Measurements from ENCODE around the gene CFAP97D2. TPM values are rescaled to one million over a fixed set of nuclear protein-coding genes. Genes with fewer than 3 reads are reported as not detected.
"Not testable (repeated sequence)": the region's sequence is repeated elsewhere in the genome, so short reads cannot be mapped to it uniquely, and the experiment has no call there.

CFAP97D2 gene
- total RNA-seq, 2 experiments from 2014 or later: not detected

- Mint-ChIP-seq H3K27me3 (ENCODE audit: low read depth) (peaks cover 19% of the 10 kb centered on the region), H3K9me3 (ENCODE audit: insufficient read depth) (no peaks in the 10 kb centered on the region), H3K4me1 (ENCODE audit: low read depth) (peaks cover 49% of the 10 kb centered on the region), H3K4me3 (no peak overlapping the region), H3K27ac (no peak overlapping the region), H3K36me3 (ENCODE audit: low read depth) (no peaks in the 10 kb centered on the region)
- POLR2A ChIA-PET: interaction anchor here (1.2 kb wide), 1 partner anchor 14 kb away, joined by 8 read pairs; no protein-coding TSS in a partner anchor
- ATAC-seq (no peak), DNase-seq (no peak)
- CTCF ChIA-PET: interaction anchor here (1.1 to 1.7 kb wide), 2 partner anchors 18 to 34 kb away, joined by 3 to 4 read pairs; no protein-coding TSS in a partner anchor
Measured at GRCh38 chr13:114144606-114145244, 34.3 kb upstream of the CFAP97D2 start.

GRCh38 chr13:114145256-114145655, 33.8 kb upstream of the CFAP97D2 start:
- no peak for ATAC-seq
- H3K27ac Mint-ChIP-seq: peak overlapping the region; percentile 22
- no peak for DNase-seq
- H3K27me3 Mint-ChIP-seq (ENCODE audit: low read depth): peaks cover 21% of the 10 kb centered on the region
- peaks cover 54% of the 10 kb centered on the region for H3K4me1 Mint-ChIP-seq (ENCODE audit: low read depth)
- CTCF ChIA-PET: interaction anchor here (1.6 to 1.7 kb wide), 2 partner anchors 18 to 34 kb away, joined by 4 to 6 read pairs; no protein-coding TSS in a partner anchor
- no peaks in the 10 kb centered on the region for H3K9me3 Mint-ChIP-seq (ENCODE audit: insufficient read depth)
- no peak overlapping the region for H3K4me3 Mint-ChIP-seq
- H3K36me3 Mint-ChIP-seq (ENCODE audit: low read depth): no peaks in the 10 kb centered on the region
- POLR2A ChIA-PET: interaction anchor here (1.2 kb wide), 1 partner anchor 14 kb away, joined by 8 read pairs; no protein-coding TSS in a partner anchor

- ChIA-PET CTCF (interaction anchor here (1.6 to 1.7 kb wide), 2 partner anchors 18 to 35 kb away, joined by 4 to 6 read pairs; no protein-coding TSS in a partner anchor), POLR2A (interaction anchor here (1.2 kb wide), 1 partner anchor 15 kb away, joined by 8 read pairs; no protein-coding TSS in a partner anchor)
- Mint-ChIP-seq H3K27me3 (ENCODE audit: low read depth) (peaks cover 22% of the 10 kb centered on the region), H3K9me3 (ENCODE audit: insufficient read depth) (no peaks in the 10 kb centered on the region), H3K4me1 (ENCODE audit: low read depth) (peaks cover 58% of the 10 kb centered on the region), H3K4me3 (no peak overlapping the region), H3K36me3 (ENCODE audit: low read depth) (no peaks in the 10 kb centered on the region), H3K27ac (no peak overlapping the region)
- no peak for ATAC-seq
- no peak for DNase-seq
Measured at GRCh38 chr13:114145722-114146121, 33.3 kb upstream of the CFAP97D2 start.

GRCh38 chr13:114146173-114146572, 32.9 kb upstream of the CFAP97D2 start:
- ChIA-PET POLR2A (no interaction called here), CTCF (interaction anchor here (1.0 to 1.7 kb wide), 3 partner anchors 19 to 80 kb away, joined by 4 to 6 read pairs (median 4); no protein-coding TSS in a partner anchor)
- peaks cover 63% of the 10 kb centered on the region for H3K4me1 Mint-ChIP-seq (ENCODE audit: low read depth)
- H3K27ac Mint-ChIP-seq: no peak overlapping the region
- peaks cover 24% of the 10 kb centered on the region for H3K27me3 Mint-ChIP-seq (ENCODE audit: low read depth)
- DNase-seq (no peak), ATAC-seq (no peak)
- no peaks in the 10 kb centered on the region for H3K36me3 Mint-ChIP-seq (ENCODE audit: low read depth)
- no peaks in the 10 kb centered on the region for H3K9me3 Mint-ChIP-seq (ENCODE audit: insufficient read depth)
- no peak overlapping the region for H3K4me3 Mint-ChIP-seq

- Mint-ChIP-seq H3K9me3 (ENCODE audit: insufficient read depth) (no peaks in the 10 kb centered on the region), H3K4me1 (ENCODE audit: low read depth) (peaks cover 67% of the 10 kb centered on the region), H3K36me3 (ENCODE audit: low read depth) (no peaks in the 10 kb centered on the region), H3K27ac (peak overlapping the region; percentile 65), H3K27me3 (ENCODE audit: low read depth) (peaks cover 28% of the 10 kb centered on the region), H3K4me3 (peak overlapping the region; percentile 32)
- POLR2A ChIA-PET: no interaction called here
- CTCF ChIA-PET: interaction anchor here (1.0 to 1.6 kb wide), 2 partner anchors 19 to 80 kb away, joined by 4 to 6 read pairs; no protein-coding TSS in a partner anchor
- ATAC-seq: no peak
- no peak for DNase-seq
Measured at GRCh38 chr13:114146629-114147028, 32.4 kb upstream of the CFAP97D2 start.

DNA sequence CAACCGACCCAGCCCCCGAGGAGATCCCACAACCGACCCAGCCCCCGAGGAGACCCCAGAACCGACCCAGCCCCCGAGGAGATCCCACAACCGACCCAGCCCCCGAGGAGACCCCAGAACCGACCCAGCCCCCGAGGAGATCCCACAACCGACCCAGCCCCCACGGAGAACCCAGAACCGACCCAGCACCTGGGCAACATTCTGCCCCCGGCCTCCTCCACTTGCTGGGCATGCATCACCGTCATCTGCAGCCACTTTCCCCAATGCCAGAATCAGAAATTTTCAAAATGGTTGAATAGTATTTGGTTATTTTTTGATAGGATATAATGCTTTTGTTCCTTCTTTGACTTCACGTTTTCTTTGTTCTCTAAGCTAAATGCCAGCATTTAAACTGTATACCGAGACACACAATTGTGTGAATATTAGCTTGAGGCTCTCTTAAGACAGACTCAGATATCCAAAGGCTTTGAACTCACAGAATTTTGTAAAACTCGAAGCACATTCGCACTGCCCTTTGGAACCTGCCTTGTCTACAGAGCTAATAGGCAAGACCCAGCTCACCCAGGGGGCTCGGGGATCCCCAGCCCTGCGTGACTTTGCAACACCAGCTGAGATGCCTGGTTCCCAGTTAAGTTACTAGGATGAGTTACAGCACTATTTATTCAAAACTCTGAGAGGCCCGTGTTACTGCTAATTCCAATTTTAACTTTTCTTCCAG, 31.1 kb upstream of the CFAP97D2 start:
- H3K9me3 Mint-ChIP-seq (ENCODE audit: insufficient read depth): no peaks in the 10 kb centered on the region
- ATAC-seq (peak; percentile 55), DNase-seq (no peak)
- H3K4me1 Mint-ChIP-seq (ENCODE audit: low read depth): peaks cover 77% of the 10 kb centered on the region
- H3K4me3 Mint-ChIP-seq: peak overlapping the region; percentile 58
- CTCF ChIA-PET: interaction anchor here (0.8 to 1.6 kb wide), 12 partner anchors 8 to 80 kb away, joined by 3 to 5 read pairs (median 4); no protein-coding TSS in a partner anchor
- POLR2A ChIA-PET: interaction anchor here (0.9 to 1.5 kb wide), 4 partner anchors 17 to 38 kb away, joined by 3 to 10 read pairs (median 6); partner anchors contain the start of gene CFAP97D2
- no peaks in the 10 kb centered on the region for H3K36me3 Mint-ChIP-seq (ENCODE audit: low read depth)
- peaks cover 35% of the 10 kb centered on the region for H3K27me3 Mint-ChIP-seq (ENCODE audit: low read depth)
- H3K27ac Mint-ChIP-seq: peak overlapping the region; percentile 91

- ChIA-PET CTCF (interaction anchor here (0.8 to 1.6 kb wide), 12 partner anchors 8 to 81 kb away, joined by 3 to 5 read pairs (median 4); no protein-coding TSS in a partner anchor), POLR2A (interaction anchor here (0.9 to 1.5 kb wide), 4 partner anchors 18 to 38 kb away, joined by 3 to 10 read pairs (median 6); partner anchors contain the start of gene CFAP97D2)
- peaks cover 81% of the 10 kb centered on the region for H3K4me1 Mint-ChIP-seq (ENCODE audit: low read depth)
- peak overlapping the region; percentile 91 for H3K27ac Mint-ChIP-seq
- H3K4me3 Mint-ChIP-seq: peak overlapping the region; percentile 58
- no peaks in the 10 kb centered on the region for H3K9me3 Mint-ChIP-seq (ENCODE audit: insufficient read depth)
- peaks cover 37% of the 10 kb centered on the region for H3K27me3 Mint-ChIP-seq (ENCODE audit: low read depth)
- ATAC-seq: peak; percentile 94
- DNase-seq: peak; percentile 93
- H3K36me3 Mint-ChIP-seq (ENCODE audit: low read depth): no peaks in the 10 kb centered on the region
Measured at GRCh38 chr13:114148521-114148855, 30.6 kb upstream of the CFAP97D2 start.

DNA sequence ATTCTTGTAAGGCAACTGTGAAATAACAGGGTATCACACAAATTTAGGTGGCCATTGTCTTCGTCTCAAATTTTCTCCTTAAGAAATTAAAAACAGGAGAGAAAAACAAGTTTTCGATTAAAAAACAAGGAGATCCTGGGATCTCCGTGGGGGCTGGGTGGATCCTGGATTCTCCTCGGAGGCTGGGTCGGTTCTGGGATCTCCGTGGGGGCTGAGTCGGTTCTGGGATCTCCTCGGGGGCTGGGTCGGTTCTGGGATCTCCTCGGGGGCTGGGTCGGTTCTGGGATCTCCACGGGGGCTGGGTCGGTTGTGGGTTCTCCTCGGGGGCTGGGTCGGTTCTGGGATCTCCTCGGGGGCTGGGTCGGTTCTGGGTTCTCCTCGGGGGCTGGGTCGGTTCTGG, 30.2 kb upstream of the CFAP97D2 start:
- ATAC-seq; H3K9me3 Mint-ChIP-seq (ENCODE audit: insufficient read depth); DNase-seq; H3K36me3 Mint-ChIP-seq (ENCODE audit: low read depth): not testable (repeated sequence)
- Mint-ChIP-seq H3K4me1 (ENCODE audit: low read depth) (peaks cover 85% of the 10 kb centered on the region), H3K27ac (peak overlapping the region; percentile 91), H3K27me3 (ENCODE audit: low read depth) (peaks cover 41% of the 10 kb centered on the region), H3K4me3 (peak overlapping the region; percentile 58)
- POLR2A ChIA-PET: interaction anchor here (0.9 to 1.5 kb wide), 4 partner anchors 18 to 38 kb away, joined by 3 to 10 read pairs (median 6); partner anchors contain the start of gene CFAP97D2
- CTCF ChIA-PET: interaction anchor here (0.9 to 1.6 kb wide), 10 partner anchors 8 to 77 kb away, joined by 3 to 5 read pairs (median 4); no protein-coding TSS in a partner anchor

DNA sequence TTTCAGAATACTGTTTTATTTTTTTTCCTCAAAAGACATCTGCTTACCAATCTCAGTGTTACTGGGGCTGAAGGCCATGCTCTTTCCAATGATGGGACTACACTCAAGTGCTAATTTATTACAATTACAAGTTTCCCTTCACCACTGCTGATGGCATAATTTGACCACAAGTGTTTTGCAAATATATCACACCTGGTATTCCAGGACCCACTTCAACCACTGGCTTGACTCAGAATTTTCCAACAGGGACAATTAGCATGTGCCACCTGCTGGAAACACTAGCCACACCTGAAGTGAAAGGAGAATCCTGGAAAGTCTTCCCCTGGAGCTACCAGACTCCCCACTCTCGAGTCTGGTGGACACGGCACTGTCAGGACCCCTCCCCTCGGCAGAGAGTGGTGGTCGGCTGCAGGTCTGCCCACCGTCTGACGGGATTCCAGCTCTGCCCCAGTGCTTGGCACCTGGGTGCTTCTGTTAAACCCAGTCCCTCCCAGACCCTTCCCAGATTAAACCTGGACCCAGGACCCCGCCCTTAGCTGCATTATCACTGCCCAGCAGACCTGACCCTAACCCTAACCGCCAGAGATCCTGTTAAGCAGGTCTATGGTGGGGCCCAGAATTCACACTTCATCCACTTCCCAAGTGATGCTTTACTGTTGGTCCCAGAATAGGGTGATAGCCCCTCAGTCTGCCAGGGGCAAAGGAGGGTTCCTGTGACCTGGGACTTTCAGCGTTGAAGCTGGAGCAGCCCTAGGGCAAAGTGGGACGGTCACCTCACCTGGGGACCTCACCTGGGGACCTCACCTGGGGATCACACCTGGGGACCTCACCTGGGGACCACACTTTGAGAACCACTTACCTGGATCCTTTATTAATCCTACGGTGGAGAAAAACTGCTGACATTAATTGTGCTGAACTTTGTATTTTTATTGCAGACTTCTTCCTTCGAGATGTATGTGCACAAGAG, 29.0 kb upstream of the CFAP97D2 start:
- ChIA-PET CTCF (interaction anchor here (1.0 kb wide), 1 partner anchor 24 kb away, joined by 3 read pairs; no protein-coding TSS in a partner anchor), POLR2A (interaction anchor here (0.5 kb wide), 1 partner anchor 594 kb away, joined by 5 read pairs; no protein-coding TSS in a partner anchor)
- H3K4me1 Mint-ChIP-seq (ENCODE audit: low read depth): peaks cover 86% of the 10 kb centered on the region
- H3K27ac Mint-ChIP-seq: peak overlapping the region; percentile 60
- H3K36me3 Mint-ChIP-seq (ENCODE audit: low read depth): no peaks in the 10 kb centered on the region
- H3K4me3 Mint-ChIP-seq: no peak overlapping the region
- no peak for DNase-seq
- H3K27me3 Mint-ChIP-seq (ENCODE audit: low read depth): peaks cover 41% of the 10 kb centered on the region
- no peaks in the 10 kb centered on the region for H3K9me3 Mint-ChIP-seq (ENCODE audit: insufficient read depth)
- no peak for ATAC-seq

GRCh38 chr13:114151031-114151430, 28.0 kb upstream of the CFAP97D2 start:
- Mint-ChIP-seq H3K4me3 (no peak overlapping the region), H3K36me3 (ENCODE audit: low read depth) (no peaks in the 10 kb centered on the region), H3K9me3 (ENCODE audit: insufficient read depth) (no peaks in the 10 kb centered on the region), H3K27me3 (ENCODE audit: low read depth) (peaks cover 32% of the 10 kb centered on the region), H3K27ac (no peak overlapping the region), H3K4me1 (ENCODE audit: low read depth) (peaks cover 76% of the 10 kb centered on the region)
- no peak for ATAC-seq
- no peak for DNase-seq
- ChIA-PET CTCF (no interaction called here), POLR2A (no interaction called here)
